Mesenchymal stem cell (in vitro differentiated cells and primary cell): ENCODE results near the gene CNOT8.
A peak's percentile ranks its signal among the peaks of the same experiment; 100 is the strongest.
"Not testable (repeated sequence)": the region's sequence is repeated elsewhere in the genome, so short reads cannot be mapped to it uniquely, and the experiment has no call there.

Experiments used
- DNase-seq: peaks from one replicate; pipeline ENCODE4 v3.0.0-alpha.2; 2013
- H2AFZ ChIP-seq: one replicate; pipeline ENCODE4 v1.6.1; 2013; ENCODE audit warnings: low read depth, mild to moderate bottlenecking, control low read depth, inconsistent platforms, low read length, moderate library complexity
- H2AK5ac ChIP-seq: 2 replicates; pipeline ENCODE4 v1.6.1; 2013; ENCODE audit warnings: low read length, moderate library complexity, mild to moderate bottlenecking, inconsistent platforms; ENCODE audit not compliant: severe bottlenecking
- H2BK120ac ChIP-seq: one replicate; pipeline ENCODE4 v1.6.1; 2013; ENCODE audit warnings: low read depth, mild to moderate bottlenecking, inconsistent platforms, low read length, moderate library complexity
- H2BK12ac ChIP-seq, 2 experiments: one replicate each; pipeline ENCODE4 v1.6.1; 2013; ENCODE audit warnings: inconsistent platforms in 2 of 2, low read length in 2 of 2, mild to moderate bottlenecking in 2 of 2, moderate library complexity in 2 of 2, control low read depth in 1 of 2
- H2BK15ac ChIP-seq: one replicate; pipeline ENCODE4 v1.6.1; 2013; ENCODE audit warnings: mild to moderate bottlenecking, low read depth, inconsistent platforms; ENCODE audit not compliant: poor library complexity, severe bottlenecking
- H2BK5ac ChIP-seq: 2 replicates; pipeline ENCODE4 v1.6.1; 2013; ENCODE audit warnings: low read depth, mild to moderate bottlenecking, low read length, control low read depth, inconsistent platforms; ENCODE audit not compliant: poor library complexity, severe bottlenecking
- H3K14ac ChIP-seq, 2 experiments: one replicate each; pipeline ENCODE4 v1.6.1; 2013; ENCODE audit warnings: inconsistent platforms in 2 of 2, low read length in 2 of 2, control low read depth in 1 of 2, mild to moderate bottlenecking in 1 of 2, moderate library complexity in 1 of 2
- H3K18ac ChIP-seq, 2 experiments: one replicate each; pipeline ENCODE4 v1.6.1; 2013; ENCODE audit warnings: inconsistent platforms in 2 of 2, low read length in 2 of 2, control low read depth in 1 of 2, low read depth in 1 of 2, mild to moderate bottlenecking in 1 of 2
- H3K23ac ChIP-seq, 2 experiments: one replicate each; pipeline ENCODE4 v1.6.1; 2013; ENCODE audit warnings: inconsistent platforms in 2 of 2, low read length in 2 of 2, mild to moderate bottlenecking in 2 of 2, moderate library complexity in 2 of 2, control low read depth in 1 of 2
- H3K27ac ChIP-seq: 2 replicates; pipeline ENCODE4 v1.5.1; 2013; ENCODE audit warnings: mild to moderate bottlenecking, moderate library complexity, low read length, control low read depth, inconsistent platforms; ENCODE audit not compliant: poor library complexity, severe bottlenecking
- H3K27me3 ChIP-seq, 2 experiments: 2 replicates each; pipeline versions ENCODE4 v1.6.1 to v1.7.0; 2013; ENCODE audit warnings: low read length in 2 of 2, mild to moderate bottlenecking in 2 of 2, moderate library complexity in 2 of 2, control low read depth in 1 of 2, inconsistent platforms in 1 of 2; ENCODE audit not compliant: control insufficient read depth in 1 of 2, insufficient read depth in 1 of 2
- H3K36me3 ChIP-seq, 2 experiments: 2 replicates each; pipeline versions ENCODE4 v1.6.1 to v1.7.0; 2013; ENCODE audit warnings: low read length in 2 of 2, control low read depth in 1 of 2, inconsistent platforms in 1 of 2, low read depth in 1 of 2, mild to moderate bottlenecking in 1 of 2; ENCODE audit not compliant: insufficient read depth in 2 of 2, control insufficient read depth in 1 of 2
- H3K4ac ChIP-seq, 2 experiments: one replicate each; pipeline ENCODE4 v1.6.1; 2013; ENCODE audit warnings: inconsistent platforms in 2 of 2, low read length in 2 of 2, mild to moderate bottlenecking in 2 of 2, moderate library complexity in 2 of 2, control low read depth in 1 of 2, low read depth in 1 of 2
- H3K4me1 ChIP-seq: 2 replicates; pipeline ENCODE4 v1.6.1; 2013; ENCODE audit warnings: low read depth, low read length, control low read depth; ENCODE audit not compliant: control insufficient read depth, insufficient read depth
- H3K4me2 ChIP-seq: 2 replicates; pipeline ENCODE4 v1.6.1; 2013; ENCODE audit warnings: low read length, mild to moderate bottlenecking, inconsistent platforms; ENCODE audit not compliant: poor library complexity, severe bottlenecking
- H3K4me3 ChIP-seq, 2 experiments: 2 replicates each; pipeline versions ENCODE4 v1.5.1 to v1.7.0; 2013; ENCODE audit warnings: low read length in 2 of 2, mild to moderate bottlenecking in 2 of 2, control low read depth in 1 of 2, low read depth in 1 of 2; ENCODE audit not compliant: insufficient read depth in 1 of 2
- H3K79me1 ChIP-seq: replicated peaks from 2 replicates; pipeline ENCODE4 v1.6.1; 2013; ENCODE audit warnings: mild to moderate bottlenecking, control low read depth, low read length, inconsistent platforms; ENCODE audit not compliant: poor library complexity, severe bottlenecking
- H3K9ac ChIP-seq: 2 replicates; pipeline ENCODE4 v1.7.0; 2013; ENCODE audit warnings: mild to moderate bottlenecking, low read length, moderate library complexity
- H3K9me3 ChIP-seq: 2 replicates; pipeline ENCODE4 v1.7.0; 2013; ENCODE audit warnings: mild to moderate bottlenecking, low read length; ENCODE audit not compliant: control insufficient read depth
- H4K8ac ChIP-seq: one replicate; pipeline ENCODE4 v1.6.1; 2013; ENCODE audit warnings: inconsistent platforms, mild to moderate bottlenecking, low read length, moderate library complexity
- H4K91ac ChIP-seq: one replicate; pipeline ENCODE4 v1.6.1; 2013; ENCODE audit warnings: mild to moderate bottlenecking, low read length, inconsistent platforms
- WGBS: methylation state at CpG from one replicate; pipeline ENCODE4 v1.1.7; 2013; ENCODE audit warnings: mixed read lengths; 5-methylcytosine and 5-hydroxymethylcytosine counted together

Gene CNOT8

DNA sequence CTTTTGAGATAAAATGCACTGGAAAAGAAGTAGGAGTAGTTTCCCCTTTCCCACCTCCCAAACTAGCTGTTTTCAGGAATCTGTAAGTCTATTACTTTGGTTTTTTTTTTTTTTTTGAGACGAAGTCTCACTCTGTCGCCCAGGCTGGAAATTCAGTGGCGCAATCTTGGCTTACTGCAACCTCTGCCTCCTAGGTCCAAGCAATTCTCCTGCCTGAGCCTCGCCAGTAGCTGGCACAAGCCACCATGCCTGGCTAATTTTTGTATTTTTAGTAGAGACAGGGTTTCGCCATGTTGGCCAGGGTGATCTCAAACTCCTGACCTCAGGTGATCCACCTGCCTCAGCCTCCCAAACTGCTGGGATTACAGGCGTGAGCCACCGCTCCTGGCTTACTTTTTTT, 47.2 kb downstream of the CNOT8 start:
- not testable (repeated sequence) for H3K4ac ChIP-seq, H3K23ac ChIP-seq, H4K8ac ChIP-seq, H2BK12ac ChIP-seq, H3K4me1 ChIP-seq, H3K14ac ChIP-seq, H3K9ac ChIP-seq, H2BK15ac ChIP-seq, H2AFZ ChIP-seq, H3K18ac ChIP-seq, H3K9me3 ChIP-seq, H3K27ac ChIP-seq, H3K4me2 ChIP-seq, H3K4me3 ChIP-seq, H3K79me1 ChIP-seq, H2BK5ac ChIP-seq, H4K91ac ChIP-seq, H3K27me3 ChIP-seq, DNase-seq, H2AK5ac ChIP-seq, H2BK120ac ChIP-seq
- 100% methylated on average over 5 of the region's 7 CpGs for WGBS
- peaks cover 15 to 86% of the 10 kb centered on the region in 2 experiments for H3K36me3 ChIP-seq

GRCh38 chr5:154916874-154917273, 58.4 kb downstream of the CNOT8 start:
- H2BK12ac ChIP-seq, result no peak overlapping the region
- no peaks in the 10 kb centered on the region for H3K27me3 ChIP-seq
- H3K14ac ChIP-seq, result no peak overlapping the region
- no peak overlapping the region for H3K4ac ChIP-seq
- H3K36me3 ChIP-seq, result peaks cover 9 to 95% of the 10 kb centered on the region in 2 experiments
- H3K18ac ChIP-seq, result no peak overlapping the region
- H3K9ac ChIP-seq, result no peak overlapping the region
- H3K23ac ChIP-seq, result no peak overlapping the region
- no peak overlapping the region for H2AFZ ChIP-seq
- 98% methylated on average over 2 of the region's 3 CpGs for WGBS
- H2BK120ac ChIP-seq, result no peak overlapping the region
- H3K9me3 ChIP-seq, result no peaks in the 10 kb centered on the region
- no peak overlapping the region for H2AK5ac ChIP-seq
- no peak for DNase-seq
- H3K4me3 ChIP-seq, result no peak overlapping the region
- H3K27ac ChIP-seq, result no peak overlapping the region
- H2BK5ac ChIP-seq, result no peak overlapping the region
- H3K4me2 ChIP-seq, result no peak overlapping the region
- no peak overlapping the region for H4K8ac ChIP-seq
- no peaks in the 10 kb centered on the region for H3K79me1 ChIP-seq
- H4K91ac ChIP-seq, result no peak overlapping the region
- H3K4me1 ChIP-seq, result no peaks in the 10 kb centered on the region
- no peak overlapping the region for H2BK15ac ChIP-seq

DNA sequence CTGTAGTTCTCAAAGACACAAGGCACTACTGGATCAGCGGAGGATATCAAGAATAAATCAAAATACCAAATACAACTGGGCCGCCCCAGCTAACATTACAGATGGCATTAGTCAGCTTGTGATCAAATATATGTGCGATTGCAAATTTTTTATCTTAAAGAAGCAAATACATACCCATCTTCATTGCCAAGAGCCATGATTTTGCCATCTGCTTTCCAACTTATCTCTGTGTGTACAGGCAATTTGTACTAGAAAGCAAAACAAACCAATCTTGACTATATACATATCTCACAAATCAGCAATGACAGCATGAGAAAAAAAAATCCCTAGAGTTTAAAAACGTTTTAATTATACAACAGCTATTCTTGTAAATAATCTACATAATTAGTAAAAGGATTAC, 59.3 kb downstream of the CNOT8 start:
- Histone ChIP-seq H3K4me1 (no peaks in the 10 kb centered on the region), H3K14ac (no peak overlapping the region), H3K9me3 (no peaks in the 10 kb centered on the region), H3K27me3 (no peaks in the 10 kb centered on the region), H2BK5ac (peak overlapping the region; percentile 66), H2BK12ac (no peak overlapping the region), H3K79me1 (no peaks in the 10 kb centered on the region), H3K36me3 (peaks cover 8 to 87% of the 10 kb centered on the region in 2 experiments), H4K8ac (no peak overlapping the region), H2BK120ac (no peak overlapping the region), H2AK5ac (no peak overlapping the region), H2AFZ (no peak overlapping the region), H3K27ac (no peak overlapping the region), H4K91ac (no peak overlapping the region), H3K4ac (no peak overlapping the region), H3K4me2 (no peak overlapping the region), H3K9ac (no peak overlapping the region), H3K23ac (no peak overlapping the region), H3K18ac (no peak overlapping the region), H2BK15ac (no peak overlapping the region), H3K4me3 (no peak overlapping the region)
- no peak for DNase-seq
- WGBS, result 95% methylated on average over 4 of the region's 4 CpGs

- Histone ChIP-seq H3K36me3 (peaks cover 16 to 86% of the 10 kb centered on the region in 2 experiments), H2BK12ac (no peak overlapping the region), H3K18ac (no peak overlapping the region), H2BK15ac (no peak overlapping the region), H4K91ac (no peak overlapping the region), H3K4me3 (no peak overlapping the region), H2BK120ac (no peak overlapping the region), H3K4me1 (no peaks in the 10 kb centered on the region), H3K23ac (no peak overlapping the region), H3K9me3 (no peaks in the 10 kb centered on the region), H2AFZ (no peak overlapping the region), H3K79me1 (peaks cover 1% of the 10 kb centered on the region), H3K27me3 (no peaks in the 10 kb centered on the region), H2AK5ac (no peak overlapping the region), H4K8ac (no peak overlapping the region), H3K27ac (no peak overlapping the region), H3K4ac (no peak overlapping the region), H3K4me2 (no peak overlapping the region), H3K9ac (no peak overlapping the region), H2BK5ac (no peak overlapping the region), H3K14ac (no peak overlapping the region)
- 91% methylated on average over 4 of the region's 7 CpGs for WGBS
- peak; percentile 6 for DNase-seq
Measured at GRCh38 chr5:154923441-154924430, 65.3 kb downstream of the CNOT8 start.
